ENCODE data around the gene COL5A2. TPM values are rescaled to one million over a fixed set of nuclear protein-coding genes. Genes with fewer than 3 reads are reported as not detected.

The COL5A2 gene
- total RNA-seq, 1 donor from 2014 or later = 10.5 TPM

DNA sequence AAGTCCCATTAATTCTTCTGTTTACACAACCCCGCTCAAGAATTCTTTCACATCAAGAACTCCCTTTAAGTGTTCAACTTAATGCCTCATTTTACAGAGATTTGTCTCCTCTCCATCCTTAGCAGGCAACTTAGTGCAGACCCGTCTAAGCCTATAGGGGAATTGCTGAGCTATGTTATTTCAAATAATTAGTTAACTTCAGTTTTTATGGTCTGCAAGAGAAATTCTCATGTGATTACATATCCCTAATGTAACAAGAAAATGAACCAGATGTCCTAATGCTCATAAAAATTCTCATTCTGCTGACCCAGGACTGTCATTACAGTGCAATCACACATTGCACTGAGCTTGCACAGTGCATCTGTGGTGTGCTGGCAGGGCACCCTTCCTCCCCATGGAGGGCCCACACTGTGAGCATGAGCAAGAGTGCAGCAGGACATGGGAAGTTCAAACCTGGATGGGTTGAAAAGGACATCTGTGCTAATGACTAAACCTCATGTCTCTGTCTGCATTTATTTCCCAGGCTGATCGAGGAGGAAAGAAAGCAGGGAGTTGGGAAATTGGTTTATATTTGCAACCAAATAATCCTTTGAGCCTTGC is 97.1 kb downstream of the COL5A2 start:
- intact Hi-C loops (cut with DNase I) = no loop called here
- DNase-seq (ENCODE audit: missing footprints) (no peak), ATAC-seq (peak; percentile 57)

DNA sequence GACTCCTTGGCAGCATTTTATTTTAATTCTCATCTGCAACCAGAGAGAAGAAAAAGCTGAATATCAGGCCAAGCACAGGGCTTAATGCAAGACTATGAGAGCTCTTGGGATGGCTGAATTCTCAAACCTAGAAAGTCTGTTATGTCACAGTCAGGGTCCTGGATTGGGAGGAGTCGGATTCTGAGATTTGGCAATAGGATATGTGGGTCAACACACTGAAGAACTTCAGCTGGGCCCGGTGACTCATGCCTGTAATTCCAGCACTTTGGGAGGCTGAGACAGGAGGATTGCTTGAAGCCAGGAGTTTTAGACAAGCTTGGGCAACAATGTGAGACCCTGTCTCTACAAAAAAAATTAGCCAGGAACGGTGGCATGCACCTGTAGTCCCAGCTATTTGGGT is 103.0 kb downstream of the COL5A2 start:
- ATAC-seq (peak; percentile 64), DNase-seq (ENCODE audit: missing footprints) (no peak)
- intact Hi-C loops (cut with DNase I) = no loop called here

DNA sequence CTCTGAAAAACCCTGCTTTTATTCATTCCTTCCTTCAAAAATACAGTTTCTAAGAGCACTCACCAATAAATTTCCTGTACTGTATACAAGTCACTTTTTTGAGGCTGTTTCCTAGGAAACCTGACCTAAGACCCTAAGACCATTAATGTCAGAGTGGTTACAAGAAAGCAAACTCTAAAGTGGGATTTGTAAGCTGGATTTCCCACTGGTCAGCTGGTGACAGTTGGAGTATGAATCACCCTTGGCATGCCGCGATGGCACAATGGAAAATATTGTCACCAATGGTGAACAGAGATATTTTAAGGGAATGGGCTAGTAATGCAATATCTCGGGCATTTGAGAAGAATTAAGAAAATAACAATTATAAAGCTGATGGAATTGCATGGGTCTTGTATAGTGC is 103.4 kb downstream of the COL5A2 start:
- DNase-seq (ENCODE audit: missing footprints) (no peak), ATAC-seq (no peak)
- intact Hi-C loops (cut with DNase I) = no loop called here

DNA sequence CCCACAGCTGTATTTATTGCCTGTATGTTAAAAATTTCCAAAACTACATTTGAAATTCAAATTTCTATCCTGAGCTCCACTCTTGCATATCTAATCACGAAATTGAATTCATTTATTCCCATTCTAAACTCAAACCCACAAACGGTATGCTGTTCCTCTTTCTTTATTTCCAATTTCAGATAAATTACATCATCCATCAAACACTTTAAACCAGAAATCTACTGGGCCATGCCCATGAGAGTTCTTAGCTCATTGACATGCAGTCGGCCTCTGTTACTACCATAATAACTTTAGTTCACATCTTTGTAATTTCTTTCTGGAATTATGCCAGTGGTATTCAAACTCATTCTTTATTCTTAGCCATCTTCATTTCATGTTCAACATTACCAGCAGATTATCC is 105.1 kb downstream of the COL5A2 start:
- DNase-seq (ENCODE audit: missing footprints) (no peak), ATAC-seq (no peak)
- intact Hi-C loops (cut with DNase I) = no loop called here

DNA sequence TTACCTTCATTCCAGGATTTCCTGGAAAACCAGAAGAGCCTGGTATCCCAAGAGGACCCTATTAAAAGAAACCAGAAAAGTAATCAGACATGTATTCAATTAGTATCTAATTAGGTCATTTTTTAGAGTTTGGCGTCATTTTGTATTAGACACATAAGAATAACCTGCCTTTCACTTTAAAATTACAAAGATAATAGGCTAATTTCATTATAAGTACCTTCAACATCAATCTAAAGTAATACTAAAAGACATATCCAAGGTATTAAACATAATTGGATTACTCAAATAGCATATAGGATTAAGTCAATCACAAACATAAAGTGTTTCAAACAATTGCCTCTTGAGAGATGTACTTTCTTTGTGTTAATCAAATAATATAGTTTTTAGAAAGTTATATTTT is 107.5 kb downstream of the COL5A2 start:
- no peak for DNase-seq (ENCODE audit: missing footprints)
- intact Hi-C loops (cut with DNase I) = no loop called here
- ATAC-seq = no peak

DNA sequence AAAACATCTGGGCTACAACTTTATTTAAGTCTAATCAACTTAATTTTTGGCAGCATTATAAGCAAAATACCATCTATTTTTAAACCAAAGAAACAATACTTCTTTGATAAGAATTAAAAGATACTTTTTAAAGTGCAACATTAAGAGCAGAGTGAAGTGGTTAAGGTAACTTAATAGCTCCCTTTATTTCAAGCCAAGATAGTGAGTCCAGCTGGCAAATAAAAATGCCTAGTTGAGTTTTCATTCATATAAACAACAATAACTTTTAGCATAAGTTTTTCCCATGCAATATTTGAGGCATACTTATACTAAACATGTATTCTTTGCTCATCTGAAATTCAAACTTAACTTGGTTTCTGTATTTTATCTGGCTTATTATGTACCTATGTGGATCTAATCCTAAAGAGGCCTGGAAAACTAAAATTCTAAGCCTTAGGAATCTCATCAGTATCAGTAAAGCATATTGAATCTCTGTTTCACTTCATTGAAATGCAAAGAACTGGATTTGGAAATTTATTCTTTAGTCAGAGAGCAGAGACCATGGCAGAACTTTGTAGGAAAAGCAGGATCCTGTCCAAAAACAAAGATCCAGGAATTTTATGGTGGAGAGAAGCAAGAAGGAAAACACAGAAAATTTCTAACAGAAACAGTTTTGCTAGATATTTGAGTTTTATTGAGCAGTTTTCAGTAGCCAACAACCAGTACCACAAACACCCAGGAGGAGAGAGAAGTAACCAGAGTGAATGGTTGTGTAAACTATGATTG is 109.5 kb downstream of the COL5A2 start:
- intact Hi-C loops (cut with DNase I) = no loop called here
- no peak for DNase-seq (ENCODE audit: missing footprints)
- ATAC-seq = no peak

DNA sequence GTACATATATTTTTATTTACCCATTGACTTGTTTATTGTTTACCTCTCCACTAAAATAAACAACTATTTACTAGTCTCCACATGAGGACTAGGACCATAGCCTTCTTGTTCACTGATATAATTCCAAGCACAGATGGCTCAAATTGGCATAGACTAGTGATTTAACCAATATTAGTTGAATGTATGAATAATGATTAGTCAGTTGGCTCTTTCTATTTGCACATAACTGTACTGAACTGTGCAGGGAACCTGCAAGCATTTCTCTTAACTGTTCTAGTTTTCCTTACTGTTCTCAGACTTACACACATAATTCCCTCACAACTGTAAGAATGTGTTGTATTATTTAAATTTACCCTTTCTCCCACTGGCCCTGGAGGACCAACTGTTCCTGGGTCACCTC is 113.5 kb downstream of the COL5A2 start:
- ATAC-seq (no peak), DNase-seq (ENCODE audit: missing footprints) (no peak)
- intact Hi-C loops (cut with DNase I) = no loop called here

DNA sequence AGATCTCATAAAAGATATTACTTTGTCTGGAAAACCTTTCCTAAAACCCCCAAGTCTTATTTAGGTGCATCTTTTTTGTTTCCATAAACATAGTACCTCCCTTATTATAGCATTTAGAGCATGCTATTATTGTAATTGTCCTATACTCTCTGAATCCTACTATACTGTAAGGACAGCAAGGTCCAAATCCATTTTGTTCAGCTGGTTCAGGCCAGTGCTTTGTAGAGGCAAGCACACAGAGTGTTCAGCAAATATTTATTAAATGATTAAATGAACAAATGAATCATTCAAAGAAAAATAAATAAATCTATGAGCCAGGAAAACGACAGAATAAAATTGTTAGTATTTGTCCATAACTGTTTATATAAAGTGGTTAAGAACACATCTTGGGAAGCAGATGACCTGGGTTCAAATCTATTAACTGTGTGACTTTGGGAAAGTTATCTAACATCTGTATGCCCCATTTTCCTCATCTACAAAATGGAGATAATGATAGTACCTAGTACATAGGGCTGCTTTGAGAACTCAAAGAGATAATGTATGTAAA is 119.4 kb downstream of the COL5A2 start:
- DNase-seq (ENCODE audit: missing footprints) (no peak), ATAC-seq (no peak)
- intact Hi-C loops (cut with DNase I) = no loop called here

DNA sequence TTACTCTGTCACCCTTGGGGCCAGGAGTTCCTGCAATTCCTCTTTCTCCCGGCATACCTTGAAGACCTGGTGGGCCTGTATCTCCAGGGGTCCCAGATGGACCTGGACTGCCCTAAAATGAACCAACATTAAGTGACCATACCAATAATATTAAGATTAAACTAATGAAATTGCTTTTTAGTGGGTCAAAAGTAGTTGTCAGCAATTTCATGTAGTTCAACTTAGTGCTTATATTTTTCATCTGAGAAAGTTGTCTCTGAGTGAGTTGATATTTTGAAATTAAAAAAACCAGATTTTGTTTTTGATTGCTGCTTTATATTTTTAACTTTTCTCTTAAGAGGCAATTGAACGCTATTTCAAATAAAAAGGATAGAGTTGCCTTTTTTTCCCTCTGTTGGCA is 122.2 kb downstream of the COL5A2 start:
- ATAC-seq (no peak), DNase-seq (ENCODE audit: missing footprints) (no peak)
- intact Hi-C loops (cut with DNase I) = no loop called here

DNA sequence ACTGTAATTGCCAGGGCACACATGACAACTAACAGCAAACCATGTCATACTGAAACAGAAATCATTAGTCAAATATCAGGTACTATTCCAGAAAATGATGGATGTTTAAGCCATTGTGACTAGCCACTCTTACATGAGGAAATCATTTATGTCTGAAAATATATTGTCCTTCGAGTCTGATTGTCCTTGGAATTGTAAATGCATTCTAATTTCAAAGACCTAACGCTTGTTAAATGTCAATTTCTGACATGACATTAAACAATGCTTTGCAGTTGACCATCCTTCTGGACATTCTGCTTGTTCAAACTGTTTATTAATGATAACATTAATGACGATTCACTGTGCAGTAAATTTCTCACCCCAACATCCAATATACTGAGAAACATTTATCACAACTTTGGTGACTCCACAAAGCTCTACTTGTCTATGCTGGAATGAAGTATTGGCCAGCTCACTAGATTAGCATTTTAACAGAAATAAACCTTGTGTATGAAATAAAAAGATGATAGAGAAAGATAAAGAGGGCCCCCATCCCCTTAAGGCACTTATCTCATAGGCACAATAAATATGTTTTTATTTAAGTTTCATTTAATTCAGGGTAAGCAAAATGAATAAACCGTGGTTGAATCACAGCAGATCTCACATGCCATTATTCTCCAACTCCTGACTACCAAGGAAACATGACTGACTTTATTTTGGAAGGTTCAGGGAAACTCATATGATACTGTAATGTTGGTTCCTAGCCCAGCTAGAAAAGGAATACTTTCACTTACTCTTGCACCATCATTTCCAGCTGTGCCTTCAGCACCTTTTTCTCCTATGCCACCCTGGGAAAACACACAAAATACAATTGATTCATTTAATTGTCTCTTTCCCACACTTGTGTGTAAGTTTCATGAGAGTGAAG is 123.1 kb downstream of the COL5A2 start:
- DNase-seq (ENCODE audit: missing footprints) (no peak), ATAC-seq (no peak)
- intact Hi-C loops (cut with DNase I) = no loop called here

DNA sequence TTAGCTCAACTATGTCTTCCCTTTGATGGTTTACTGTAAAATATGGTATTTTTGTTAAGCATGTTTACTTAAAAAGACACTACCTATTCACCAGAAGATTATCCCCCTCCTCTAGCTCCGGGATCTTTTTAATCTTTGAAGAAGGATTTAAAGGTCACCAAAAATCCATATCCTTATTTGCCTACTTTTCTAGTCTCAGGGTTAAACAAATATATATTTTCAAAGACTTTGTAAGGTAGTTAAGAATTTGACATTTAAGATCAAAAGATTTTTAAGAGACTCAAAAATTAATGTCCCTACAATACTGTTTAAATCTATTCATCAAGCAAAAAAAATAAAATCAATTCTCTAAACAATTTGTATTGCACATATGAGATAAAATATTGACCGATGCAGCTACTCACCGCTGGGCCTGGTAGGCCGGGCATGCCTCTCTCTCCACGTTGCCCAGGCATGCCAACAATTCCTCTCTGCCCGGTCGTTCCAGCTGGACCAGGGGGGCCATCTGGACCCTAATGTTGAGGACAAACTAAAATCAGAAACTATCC is 129.3 kb downstream of the COL5A2 start:
- ATAC-seq (no peak), DNase-seq (ENCODE audit: missing footprints) (no peak)
- intact Hi-C loops (cut with DNase I) = no loop called here

DNA sequence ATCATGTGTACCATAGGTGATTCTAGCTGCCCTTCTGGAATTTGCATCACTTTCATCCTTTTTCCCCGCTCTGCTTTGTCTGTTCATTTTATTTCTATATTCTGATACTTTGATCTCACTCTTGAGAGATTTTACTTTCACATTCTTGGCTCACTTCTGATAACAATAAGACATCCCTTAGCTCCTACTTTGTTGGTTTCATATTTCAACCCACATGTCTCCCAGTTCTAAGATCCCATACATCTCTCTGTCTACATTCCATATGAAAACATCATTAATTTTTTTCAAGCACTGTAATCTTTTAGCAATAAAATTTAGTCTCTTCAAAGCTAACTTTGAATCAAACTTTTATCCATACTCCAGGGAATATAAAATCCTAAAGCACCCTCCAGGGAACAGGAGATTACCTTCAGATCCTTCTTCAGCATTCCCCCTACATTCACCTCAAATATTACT is 129.8 kb downstream of the COL5A2 start:
- ATAC-seq (no peak), DNase-seq (ENCODE audit: missing footprints) (no peak)
- intact Hi-C loops (cut with DNase I) = no loop called here

DNA sequence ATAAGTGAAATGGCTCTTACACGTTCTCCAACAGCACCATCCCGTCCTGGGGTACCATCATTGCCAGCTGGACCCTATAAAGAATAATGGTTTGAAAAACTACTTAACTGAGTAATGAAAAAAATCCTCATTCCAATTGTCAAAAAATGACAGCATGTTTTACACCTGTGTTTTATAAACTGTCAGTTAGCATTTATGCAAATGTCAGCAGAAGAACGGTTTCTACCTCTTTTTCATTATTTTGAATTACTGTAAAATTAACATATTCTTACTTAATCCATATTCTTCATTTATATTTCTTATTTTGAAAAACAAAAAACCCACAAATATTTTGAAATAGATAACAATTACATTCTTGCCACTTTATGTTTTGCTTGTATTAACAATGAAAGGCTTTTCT is 131.4 kb downstream of the COL5A2 start:
- no peak for ATAC-seq
- no peak for DNase-seq (ENCODE audit: missing footprints)
- intact Hi-C loops (cut with DNase I) = no loop called here

DNA sequence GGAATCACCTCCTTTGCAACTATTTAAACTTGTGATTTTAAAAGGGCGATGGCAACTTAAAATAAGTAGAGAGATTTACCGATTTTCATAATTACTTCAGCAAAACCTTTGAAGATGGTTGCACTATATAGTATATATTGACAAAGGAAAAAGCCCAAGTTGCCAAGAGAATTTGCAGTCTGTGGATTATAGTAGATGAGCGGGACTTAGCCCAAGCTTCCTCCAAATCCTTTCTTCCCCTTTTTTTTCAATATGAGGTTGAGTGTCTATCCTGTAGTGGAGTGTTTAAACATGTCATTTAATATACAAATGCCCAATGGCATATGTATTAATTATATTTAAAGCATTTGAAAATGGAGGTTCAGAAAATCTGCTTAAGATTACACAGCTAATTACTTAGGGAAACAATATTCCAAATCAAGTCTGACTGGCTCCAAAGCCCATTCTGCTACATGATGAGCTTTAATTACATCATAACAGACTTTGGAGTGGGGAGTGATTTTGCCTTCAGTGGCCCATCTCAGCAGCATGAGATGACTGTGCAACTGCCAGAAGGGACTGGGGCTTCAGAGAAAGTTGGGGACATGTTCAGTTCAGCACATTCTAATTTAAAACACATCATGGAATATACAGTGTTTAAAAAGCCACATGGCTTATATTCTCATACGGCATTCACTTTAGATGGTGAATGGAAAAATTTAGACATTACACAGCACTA is 132.2 kb downstream of the COL5A2 start:
- ATAC-seq (no peak), DNase-seq (ENCODE audit: missing footprints) (no peak)
- intact Hi-C loops (cut with DNase I) = no loop called here

DNA sequence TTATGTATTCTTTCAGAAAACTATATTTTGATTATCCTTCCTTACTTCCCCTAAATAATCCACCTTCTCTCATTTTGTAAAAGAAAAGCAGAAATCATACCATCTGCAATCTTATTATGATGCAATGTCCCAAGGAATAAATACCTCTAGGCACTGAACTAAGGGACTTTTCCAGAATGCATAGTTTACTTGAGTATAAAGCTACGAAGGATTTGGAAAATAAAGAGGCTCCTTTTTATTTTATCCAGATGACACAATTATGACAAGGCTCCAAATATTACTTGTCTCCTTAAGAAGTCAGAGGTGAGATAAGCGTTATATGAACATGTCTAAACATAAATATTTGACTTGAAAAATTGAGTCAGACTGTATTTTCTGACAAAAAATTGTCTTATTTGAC is 133.2 kb downstream of the COL5A2 start:
- ATAC-seq (no peak), DNase-seq (ENCODE audit: missing footprints) (no peak)
- intact Hi-C loops (cut with DNase I) = no loop called here

DNA sequence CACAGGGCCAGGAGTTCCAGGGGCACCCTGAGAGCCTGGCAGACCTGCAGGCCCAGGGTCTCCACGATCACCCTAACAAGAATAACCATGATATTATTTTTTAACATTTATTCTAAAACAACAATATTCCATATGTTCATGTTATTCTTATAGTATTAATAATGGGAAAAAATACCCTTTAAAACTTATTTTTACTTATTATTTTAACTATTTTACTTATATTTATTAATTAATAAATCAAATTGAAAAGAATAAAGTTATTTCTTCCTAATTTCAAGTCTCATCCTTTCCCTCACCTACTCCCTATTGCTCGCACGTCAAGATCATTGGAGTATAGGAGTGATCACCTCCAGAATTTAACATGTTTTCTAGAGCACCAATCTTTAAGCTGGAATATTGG is 133.7 kb downstream of the COL5A2 start:
- no peak for ATAC-seq
- intact Hi-C loops (cut with DNase I) = no loop called here
- no peak for DNase-seq (ENCODE audit: missing footprints)

DNA sequence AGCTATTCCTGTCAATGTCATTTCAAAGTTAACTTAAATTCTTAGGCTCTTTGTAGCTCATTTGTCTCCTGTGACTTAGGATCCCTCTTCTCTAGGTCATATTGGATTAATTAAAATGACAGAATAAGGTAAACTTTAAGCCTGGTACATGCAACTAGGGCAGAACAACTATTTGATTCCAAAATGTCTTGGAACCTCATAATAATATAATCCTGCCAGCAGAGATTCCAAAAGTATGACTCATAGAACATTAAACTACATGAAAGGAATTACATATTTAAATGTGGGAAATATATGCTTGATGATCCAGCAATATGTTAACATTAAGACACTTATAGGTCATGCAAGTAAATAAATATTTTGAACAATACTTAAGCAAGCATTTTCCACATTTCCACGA is 142.0 kb downstream of the COL5A2 start:
- intact Hi-C loops (cut with DNase I) = no loop called here
- ATAC-seq = no peak
- no peak for DNase-seq (ENCODE audit: missing footprints)

DNA sequence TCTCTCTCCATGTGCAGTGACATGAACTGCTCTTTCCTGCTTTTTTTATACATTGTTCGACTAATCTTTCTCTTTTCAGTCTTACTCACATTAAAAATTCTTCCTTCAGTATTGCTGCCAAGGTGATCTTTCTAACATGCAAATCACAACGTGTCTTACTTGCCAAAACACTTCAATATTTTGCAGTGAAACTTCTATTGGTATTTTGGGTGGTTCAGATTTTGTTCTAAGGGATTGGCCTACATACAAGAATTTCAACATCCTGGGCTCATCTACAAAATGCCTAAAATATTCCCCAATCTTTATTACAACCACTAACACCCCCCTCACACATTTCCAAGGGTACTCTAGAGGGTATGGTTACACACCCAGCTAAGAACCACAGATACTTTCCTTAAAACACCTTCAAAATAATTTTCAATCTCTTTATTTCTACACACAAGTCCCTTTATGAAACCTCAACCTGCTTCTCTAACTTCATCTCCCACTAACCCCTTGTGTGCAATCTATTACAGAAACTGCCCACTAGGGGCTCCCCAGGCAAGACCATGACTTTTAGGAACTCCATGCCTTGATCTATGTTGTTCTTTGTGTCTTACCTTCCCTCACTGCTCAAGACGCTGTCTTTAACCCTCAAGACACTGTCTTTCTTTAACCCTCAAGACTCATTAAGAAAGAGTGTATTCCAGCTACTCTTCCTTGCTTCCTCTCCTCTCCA is 154.5 kb downstream of the COL5A2 start:
- intact Hi-C loops (cut with DNase I) = no loop called here
- no peak for ATAC-seq

More for the DNA sequence above, 154.5 kb downstream of the COL5A2 start:
- DNase-seq (ENCODE audit: missing footprints) = no peak

All from Right ventricle myocardium inferior (tissue), 1 donor.